Cerebellar cortex (tissue), 1 donor: ENCODE data around the gene UBE2E2.

ENCODE experiments used
- DNase-seq: peaks from one replicate; pipeline ENCODE4 v3.0.0-alpha.2; 2015; ENCODE audit warnings: low spot score

Gene UBE2E2

GRCh38 chr3:23537101-23537551 lies 334.0 kb downstream of the UBE2E2 start:
- no peak for DNase-seq

- no peak for DNase-seq
Measured at GRCh38 chr3:23539185-23539584, 336.1 kb downstream of the UBE2E2 start.

DNA sequence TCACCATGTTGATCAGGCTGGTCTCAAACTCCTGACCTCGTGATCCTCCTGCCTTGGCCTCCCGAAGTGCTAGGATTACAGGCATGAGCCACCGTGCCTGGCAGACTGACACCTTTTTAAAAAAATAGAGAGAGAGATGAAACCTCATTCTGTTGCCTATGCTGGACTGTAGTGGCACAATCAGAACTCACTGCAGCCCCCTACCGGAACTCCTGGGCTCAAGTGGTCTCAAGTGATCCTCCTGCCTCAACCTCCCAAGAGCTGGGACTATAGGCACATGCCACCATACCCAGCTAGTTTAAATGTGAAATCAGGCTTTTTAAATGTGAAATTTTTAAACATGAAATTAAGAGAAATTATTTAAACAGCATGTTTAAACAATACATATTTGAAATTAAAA lies 337.5 kb downstream of the UBE2E2 start:
- DNase-seq = no peak

DNA sequence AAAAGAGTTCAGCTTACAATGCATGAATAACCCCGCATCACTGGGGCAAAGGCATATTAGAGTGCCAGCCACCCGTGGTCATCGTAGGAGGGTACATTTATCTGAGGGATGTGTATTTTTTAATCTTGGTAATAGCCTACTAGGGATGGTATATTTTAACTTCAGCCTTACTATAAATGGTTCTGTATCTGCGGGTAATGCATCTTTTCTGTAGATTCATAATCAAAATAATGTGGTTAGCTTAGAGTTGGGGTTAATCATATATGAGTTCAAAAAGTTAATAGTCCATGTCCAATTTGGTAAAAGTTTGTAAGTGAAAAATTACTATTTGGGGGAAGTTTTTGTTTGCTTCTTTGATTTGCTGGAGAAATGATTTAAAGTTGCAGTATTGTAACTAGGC lies 339.0 kb downstream of the UBE2E2 start:
- DNase-seq = no peak

GRCh38 chr3:23546181-23546580 lies 343.1 kb downstream of the UBE2E2 start:
- no peak for DNase-seq

- DNase-seq = no peak
Measured at GRCh38 chr3:23547905-23548650, 345.0 kb downstream of the UBE2E2 start.

GRCh38 chr3:23548706-23549105 lies 345.6 kb downstream of the UBE2E2 start:
- DNase-seq = no peak

DNA sequence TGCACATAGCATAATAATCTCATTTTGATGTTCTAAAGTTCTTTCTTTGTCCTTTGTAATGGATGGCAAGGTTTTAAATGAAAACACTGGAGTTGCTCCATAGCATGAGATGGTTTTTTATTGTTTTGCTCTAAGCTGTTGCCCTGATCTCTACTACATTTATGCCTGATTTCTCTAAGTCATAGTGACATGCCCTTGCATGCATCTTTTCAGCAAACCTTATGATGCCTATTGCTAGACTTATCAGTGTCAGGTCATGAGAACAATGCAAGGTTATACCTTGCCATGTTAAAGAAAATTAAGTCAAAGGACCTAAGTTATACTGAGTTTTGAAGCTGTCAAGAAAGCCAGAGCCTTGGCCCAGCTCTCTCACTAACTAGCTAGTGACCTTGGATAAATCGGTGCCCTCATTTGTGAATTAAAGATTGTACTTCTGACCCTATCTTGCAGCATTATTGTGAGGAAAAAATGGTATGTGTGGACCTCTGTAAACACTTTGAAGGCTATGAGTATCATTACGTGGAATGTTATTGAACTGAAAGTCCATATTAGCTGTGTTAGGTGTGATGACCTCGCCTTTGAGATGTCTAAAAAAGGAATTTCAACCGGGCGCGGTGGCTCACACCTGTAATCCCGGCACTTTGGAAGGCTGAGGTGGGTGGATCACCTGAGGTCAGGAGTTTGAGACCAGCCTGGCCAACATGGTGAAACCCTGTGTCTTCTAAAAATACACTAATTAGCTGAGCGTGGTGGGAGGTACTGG lies 346.2 kb downstream of the UBE2E2 start:
- no peak for DNase-seq

DNA sequence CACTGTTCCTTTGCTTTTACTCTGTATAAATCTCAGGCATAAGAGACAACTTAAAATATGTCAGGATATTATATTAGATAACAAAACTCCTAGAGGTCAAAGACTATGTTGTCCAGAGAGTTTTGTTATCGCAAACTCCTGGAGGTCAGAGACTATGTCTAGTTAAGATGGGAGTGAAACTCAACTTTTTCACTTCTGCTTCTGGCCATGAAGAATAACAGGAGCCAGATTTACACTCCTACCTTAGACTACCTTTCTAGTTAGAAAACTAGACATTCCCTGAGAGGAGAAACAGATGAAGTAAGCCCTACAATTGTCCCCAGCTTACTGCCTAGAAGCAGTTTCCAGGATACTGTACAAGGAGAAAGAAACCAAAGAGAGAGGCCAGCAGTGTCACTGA lies 347.3 kb downstream of the UBE2E2 start:
- DNase-seq = no peak

DNA sequence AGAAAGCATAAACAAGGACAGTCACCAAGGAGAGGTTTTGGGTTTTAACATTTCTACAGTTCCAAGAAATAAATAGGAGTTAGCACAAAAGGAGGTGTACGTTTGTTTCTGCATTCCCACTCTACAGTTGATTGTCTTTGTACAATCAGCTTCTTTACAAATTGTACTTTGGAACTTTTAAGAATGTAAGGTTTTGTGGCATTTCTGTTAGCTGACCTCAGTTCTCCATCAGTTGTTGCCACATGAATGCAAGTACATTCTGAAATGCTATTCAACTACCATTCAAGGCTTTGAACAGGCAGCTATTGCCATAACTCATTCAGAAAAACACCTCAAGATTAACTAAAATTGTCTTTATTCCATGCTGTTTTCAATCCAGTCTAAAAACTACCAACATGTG lies 349.4 kb downstream of the UBE2E2 start:
- DNase-seq = no peak

DNA sequence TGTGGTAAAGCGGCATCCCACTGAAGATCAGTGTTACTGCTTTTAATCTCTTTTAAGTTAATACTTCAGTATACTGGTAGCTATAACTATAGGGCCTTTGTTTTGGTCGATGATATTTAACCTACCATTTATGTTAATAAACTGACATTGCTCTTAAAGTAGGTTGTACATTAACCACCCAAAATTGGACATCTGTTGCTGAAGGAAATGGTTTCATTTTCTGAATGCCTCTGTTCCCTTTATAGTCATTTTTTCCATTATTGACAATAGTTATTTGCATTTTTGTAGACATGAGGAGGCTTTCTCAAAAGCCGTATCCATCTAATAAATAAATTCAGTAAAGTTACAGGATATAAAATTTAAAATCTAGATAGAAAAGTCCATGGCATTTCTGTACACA lies 350.2 kb downstream of the UBE2E2 start:
- no peak for DNase-seq

GRCh38 chr3:23565041-23565775 lies 362.1 kb downstream of the UBE2E2 start:
- DNase-seq = no peak

DNA sequence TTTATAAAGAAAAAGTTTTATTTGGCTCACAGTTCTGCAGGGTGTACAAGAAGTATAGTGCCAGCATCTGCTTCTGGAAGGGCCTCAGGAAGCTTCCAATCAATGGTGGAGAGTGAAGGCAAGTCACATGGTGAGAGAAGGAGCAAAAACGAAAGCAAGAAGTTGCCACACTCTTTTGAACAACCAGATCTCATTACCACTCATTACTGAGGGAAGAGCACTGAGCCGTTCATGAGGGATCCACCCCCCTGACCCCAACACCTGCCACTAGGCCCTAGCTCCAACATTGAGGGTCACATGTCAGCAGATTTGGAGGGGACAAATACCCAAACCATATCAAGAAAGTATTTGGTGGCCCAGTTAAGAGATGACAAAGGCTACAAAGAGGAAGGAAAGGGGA lies 363.4 kb downstream of the UBE2E2 start:
- DNase-seq = no peak

DNA sequence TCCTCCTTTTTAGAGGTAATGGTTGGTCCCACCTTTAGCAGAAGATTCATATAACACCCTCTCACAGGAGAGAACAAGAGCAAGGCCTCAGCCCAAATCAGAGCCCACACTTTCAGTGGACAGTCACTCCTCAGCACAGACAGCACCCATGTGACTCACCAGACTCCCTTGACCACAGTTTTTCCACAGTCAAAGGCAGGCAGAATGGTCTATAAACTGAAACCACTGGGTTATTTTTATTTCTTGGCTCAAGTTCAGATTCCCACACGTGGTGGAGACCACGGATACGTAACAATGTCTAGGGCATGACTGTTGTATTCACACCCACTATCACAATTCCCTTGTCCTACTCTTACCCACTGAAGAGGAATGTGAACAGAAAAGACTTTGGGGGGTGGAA lies 364.8 kb downstream of the UBE2E2 start:
- no peak for DNase-seq

DNA sequence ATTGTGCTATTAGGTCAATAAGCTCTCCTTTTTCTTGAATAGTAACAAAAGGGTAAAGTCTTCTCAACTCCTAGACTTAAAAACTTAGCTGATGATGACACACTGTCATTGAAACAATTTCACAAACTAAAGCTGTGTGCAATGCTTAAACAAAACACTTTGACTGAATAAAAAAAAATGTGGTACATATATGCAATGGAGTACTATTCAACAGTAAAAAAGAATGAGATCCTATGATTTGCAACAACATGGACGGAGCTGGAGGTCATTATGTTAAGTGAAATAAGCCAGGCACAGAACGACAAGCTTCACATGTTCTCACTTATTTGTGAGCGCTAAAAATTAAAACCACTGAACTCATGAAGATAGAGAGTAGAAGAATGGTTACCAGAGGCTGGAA lies 370.7 kb downstream of the UBE2E2 start:
- DNase-seq = no peak

DNA sequence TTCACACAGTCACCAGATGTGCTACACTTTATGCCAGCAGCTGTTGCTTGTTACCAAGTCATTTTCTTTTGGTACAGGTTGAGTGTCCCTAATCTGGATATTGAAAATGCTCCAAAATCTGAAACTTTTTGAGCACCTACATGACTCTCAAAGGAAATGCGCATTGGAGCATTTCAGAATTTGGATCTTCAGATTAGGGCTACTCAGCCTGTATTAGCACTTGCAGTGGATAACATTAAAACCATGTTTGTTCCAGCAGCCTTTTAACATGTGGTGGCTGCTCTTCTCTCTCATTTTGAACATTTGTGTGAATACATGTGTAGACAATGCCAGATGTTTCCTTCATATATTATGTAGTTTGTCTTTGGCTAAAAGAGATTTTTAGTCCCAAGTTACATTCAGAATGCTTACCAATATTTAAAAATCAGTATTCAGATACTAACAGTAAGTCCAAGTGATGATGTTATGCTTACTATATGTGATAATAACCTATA lies 371.7 kb downstream of the UBE2E2 start:
- DNase-seq = no peak

DNA sequence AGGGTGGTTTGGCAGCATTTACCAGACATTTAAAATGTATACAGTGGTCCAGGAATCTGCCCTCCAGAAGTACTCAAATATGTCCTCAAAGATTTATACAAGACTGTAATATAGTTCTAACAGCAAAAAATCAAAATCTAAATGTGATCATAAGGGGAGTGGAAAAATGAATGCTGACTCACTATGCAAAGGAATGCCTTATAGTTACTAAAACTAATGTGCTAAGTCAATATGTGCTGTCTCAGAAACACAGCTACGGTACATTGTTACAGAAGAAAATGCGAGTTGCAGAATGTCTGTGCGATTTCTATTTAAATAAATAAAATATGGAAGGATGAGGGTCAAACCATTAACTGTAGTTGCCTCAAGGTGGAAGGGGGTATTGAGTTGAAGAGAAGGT lies 372.6 kb downstream of the UBE2E2 start:
- no peak for DNase-seq

DNA sequence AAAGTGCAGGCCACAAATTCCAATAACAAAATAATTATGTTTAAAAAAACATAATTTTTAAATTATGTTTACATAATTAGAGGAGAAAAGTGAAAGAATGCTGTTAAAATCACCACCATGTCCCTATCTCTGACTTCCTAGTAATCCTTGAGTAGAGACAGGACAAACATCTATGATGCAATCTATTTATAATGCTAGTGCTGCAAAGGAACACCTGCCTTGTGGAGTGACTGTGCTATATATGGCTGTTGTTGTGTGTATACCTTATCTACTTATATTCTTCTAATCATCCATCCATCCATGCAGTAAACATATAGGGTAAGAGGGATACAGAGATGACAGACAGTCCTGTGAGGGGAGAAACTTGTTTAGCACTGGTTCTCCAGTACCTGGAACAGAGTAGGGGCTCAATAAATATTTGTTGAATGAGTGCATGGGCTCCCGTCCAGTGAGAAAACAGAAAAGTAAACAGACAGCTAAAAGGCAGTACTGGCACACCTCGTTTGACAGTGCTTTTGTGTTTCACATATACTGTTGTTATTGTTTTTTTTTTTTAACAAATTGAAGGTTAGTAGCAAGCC lies 373.3 kb downstream of the UBE2E2 start:
- no peak for DNase-seq

- no peak for DNase-seq
Measured at GRCh38 chr3:23580096-23580713, 377.1 kb downstream of the UBE2E2 start.

- DNase-seq = no peak
Measured at GRCh38 chr3:23583980-23584740, 381.0 kb downstream of the UBE2E2 start.

DNA sequence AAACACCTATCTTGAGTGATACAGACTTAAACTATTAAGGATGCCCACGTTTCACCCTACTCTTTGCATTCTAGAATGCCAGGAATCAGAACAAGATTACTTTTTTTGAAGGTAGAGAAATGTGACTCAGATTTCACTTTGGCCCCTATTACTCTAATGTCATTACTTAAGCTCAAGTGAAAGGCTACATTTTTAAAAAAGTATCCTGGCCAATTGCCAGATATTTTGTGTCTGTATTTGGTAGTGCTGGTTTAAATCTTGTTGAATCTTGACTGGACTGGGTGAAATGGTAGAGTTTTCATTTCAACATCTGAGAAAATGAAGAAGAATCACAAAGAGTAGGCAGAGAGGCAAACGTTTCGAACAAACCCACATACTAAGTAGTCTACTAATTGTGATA lies 384.4 kb downstream of the UBE2E2 start:
- no peak for DNase-seq
